ENCODE measurements around the gene CCDC92B. TPM values are rescaled to one million over a fixed set of nuclear protein-coding genes. Genes with fewer than 3 reads are reported as not detected.

The CCDC92B gene
- total RNA-seq, 6 donors from 2014 or later = 0.34 TPM; not detected in 4

DNA sequence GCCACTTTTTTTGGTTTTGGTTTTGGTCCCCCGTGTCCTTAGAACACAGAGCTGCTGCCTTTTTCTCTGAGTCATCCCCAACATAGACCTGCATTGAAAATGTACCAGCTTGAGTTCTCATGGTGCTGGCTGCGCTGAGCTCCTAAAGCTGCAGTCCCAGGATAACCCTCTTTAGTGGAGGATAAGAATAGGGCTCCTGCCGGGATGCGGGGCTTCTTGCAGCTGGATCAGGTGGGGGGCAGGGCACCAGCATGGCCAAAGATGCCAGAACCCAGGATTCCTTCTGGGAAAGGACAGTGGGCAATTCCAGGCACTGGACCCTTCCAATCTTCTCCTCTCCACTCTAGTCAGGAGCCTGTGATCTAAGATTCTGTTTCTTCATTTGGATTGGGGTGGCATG is 29.6 kb downstream of the CCDC92B start:
- WGBS, 2 donors = 55 to 80% methylated on average over 4 of the region's 4 CpGs
- ATAC-seq (ENCODE audit: low FRiP score in 2 of 2) = no peak
- no peaks in the 10 kb centered on the region for H3K9me3 ChIP-seq

DNA sequence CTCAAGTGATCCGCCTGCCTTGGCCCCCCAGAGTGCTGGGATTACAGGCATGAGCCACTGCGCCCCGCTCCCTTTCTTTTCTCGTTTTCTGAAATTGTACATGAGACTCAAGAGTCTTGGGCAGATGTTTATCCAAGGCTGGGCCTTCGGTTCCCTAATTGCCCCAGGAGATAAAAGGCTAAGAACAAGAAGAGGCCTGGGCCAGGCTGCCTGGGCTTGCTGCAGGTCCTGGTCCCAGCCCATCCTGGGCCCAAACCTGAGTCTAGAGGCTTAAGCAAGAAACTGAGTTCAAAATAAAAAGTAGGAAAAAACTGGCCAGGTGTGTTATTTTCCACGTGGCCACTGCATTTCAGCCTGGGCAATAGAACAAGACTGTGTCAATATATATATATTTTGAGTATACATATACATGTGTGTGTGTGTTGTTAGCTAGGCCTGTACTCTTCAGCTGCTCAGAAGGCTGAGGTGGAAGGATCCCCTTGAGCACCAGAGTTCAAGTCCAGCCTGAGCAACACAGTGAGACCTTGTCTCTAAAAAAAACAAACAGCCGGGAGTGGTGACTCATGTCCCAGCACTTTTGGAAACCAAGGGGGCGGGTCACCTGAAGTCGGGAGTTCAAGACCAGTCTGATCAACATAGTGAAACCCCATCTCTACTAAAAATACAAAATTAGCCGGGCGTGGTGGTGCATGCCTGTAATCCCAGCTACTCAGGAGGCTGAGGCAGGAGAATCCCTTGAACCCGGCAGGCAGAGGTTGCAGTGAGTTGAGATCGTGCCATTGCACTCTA is 31.1 kb downstream of the CCDC92B start:
- DNase-seq = no peak
- TF ChIP-seq POLR2AphosphoS5 (IDR thresholded peaks at IDR 0.05) (no peak), EP300 (IDR thresholded peaks at IDR 0.05) (no peak), POLR2A (IDR thresholded peaks at IDR 0.05) (no peak)
- TF ChIP-seq, protein P1, sequence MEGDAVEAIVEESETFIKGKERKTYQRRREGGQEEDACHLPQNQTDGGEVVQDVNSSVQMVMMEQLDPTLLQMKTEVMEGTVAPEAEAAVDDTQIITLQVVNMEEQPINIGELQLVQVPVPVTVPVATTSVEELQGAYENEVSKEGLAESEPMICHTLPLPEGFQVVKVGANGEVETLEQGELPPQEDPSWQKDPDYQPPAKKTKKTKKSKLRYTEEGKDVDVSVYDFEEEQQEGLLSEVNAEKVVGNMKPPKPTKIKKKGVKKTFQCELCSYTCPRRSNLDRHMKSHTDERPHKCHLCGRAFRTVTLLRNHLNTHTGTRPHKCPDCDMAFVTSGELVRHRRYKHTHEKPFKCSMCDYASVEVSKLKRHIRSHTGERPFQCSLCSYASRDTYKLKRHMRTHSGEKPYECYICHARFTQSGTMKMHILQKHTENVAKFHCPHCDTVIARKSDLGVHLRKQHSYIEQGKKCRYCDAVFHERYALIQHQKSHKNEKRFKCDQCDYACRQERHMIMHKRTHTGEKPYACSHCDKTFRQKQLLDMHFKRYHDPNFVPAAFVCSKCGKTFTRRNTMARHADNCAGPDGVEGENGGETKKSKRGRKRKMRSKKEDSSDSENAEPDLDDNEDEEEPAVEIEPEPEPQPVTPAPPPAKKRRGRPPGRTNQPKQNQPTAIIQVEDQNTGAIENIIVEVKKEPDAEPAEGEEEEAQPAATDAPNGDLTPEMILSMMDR (IDR thresholded peaks at IDR 0.05) = no peak
- H3K36me3 ChIP-seq = no peaks in the 10 kb centered on the region
- ATAC-seq (ENCODE audit: low FRiP score in 2 of 2) = no peak
- no peak overlapping the region for H3K27ac ChIP-seq
- 82 to 84% methylated on average over 13 of the region's 13 CpGs for WGBS, 2 donors
- H3K4me3 ChIP-seq = no peak overlapping the region
- peaks cover 0 to under 1% (median 0%) of the 10 kb centered on the region in 4 donors for H3K4me1 ChIP-seq
- H3K9me3 ChIP-seq = no peaks in the 10 kb centered on the region
- H3K27me3 ChIP-seq = no peaks in the 10 kb centered on the region

More for the DNA sequence above, 29.6 kb downstream of the CCDC92B start:
- H3K27ac ChIP-seq = no peak overlapping the region
- H3K36me3 ChIP-seq = no peaks in the 10 kb centered on the region
- DNase-seq = no peak
- H3K4me1 ChIP-seq = peaks cover 8 to 16% (median 10%) of the 10 kb centered on the region in 4 donors
- TF ChIP-seq EP300 (IDR thresholded peaks at IDR 0.05) (no peak), POLR2A (IDR thresholded peaks at IDR 0.05) (no peak), POLR2AphosphoS5 (IDR thresholded peaks at IDR 0.05) (no peak)
- TF ChIP-seq, protein P1 (IDR thresholded peaks at IDR 0.05) = no peak
- H3K27me3 ChIP-seq = peaks cover 0 to 9% (median 4%) of the 10 kb centered on the region in 4 donors
- H3K4me3 ChIP-seq = no peak overlapping the region

DNA sequence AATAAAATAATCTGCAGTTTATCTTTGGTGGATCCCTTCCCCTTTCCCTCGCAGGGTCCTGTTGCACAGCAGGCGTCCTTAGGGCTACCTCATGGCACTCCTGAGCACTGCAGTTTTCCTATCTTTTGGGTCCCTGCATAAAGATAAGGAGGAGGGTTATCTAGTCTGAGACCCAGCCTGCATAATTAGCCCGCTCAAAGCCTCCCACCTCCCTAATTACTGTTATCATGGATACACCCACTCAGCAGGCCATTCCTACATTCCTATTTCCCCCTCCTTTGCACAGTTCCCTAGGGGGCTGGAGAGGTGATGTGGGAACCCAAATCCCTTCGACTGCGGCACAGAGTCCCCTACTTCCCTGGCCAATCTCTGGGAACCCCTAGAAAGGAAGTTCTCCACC is 32.8 kb downstream of the CCDC92B start:
- ATAC-seq (ENCODE audit: low FRiP score in 2 of 2) = no peak
- Histone ChIP-seq H3K27me3 (no peaks in the 10 kb centered on the region), H3K27ac (no peak overlapping the region), H3K9me3 (no peaks in the 10 kb centered on the region), H3K4me3 (no peak overlapping the region), H3K4me1 (peaks cover 8 to 14% (median 11%) of the 10 kb centered on the region in 4 donors), H3K36me3 (no peaks in the 10 kb centered on the region)
- DNase-seq = no peak
- TF ChIP-seq EP300 (IDR thresholded peaks at IDR 0.05) (no peak), POLR2A (IDR thresholded peaks at IDR 0.05) (no peak)
- TF ChIP-seq, protein P1 (IDR thresholded peaks at IDR 0.05) = no peak
- 68 to 81% methylated on average over 5 of the region's 5 CpGs for WGBS, 2 donors

DNA sequence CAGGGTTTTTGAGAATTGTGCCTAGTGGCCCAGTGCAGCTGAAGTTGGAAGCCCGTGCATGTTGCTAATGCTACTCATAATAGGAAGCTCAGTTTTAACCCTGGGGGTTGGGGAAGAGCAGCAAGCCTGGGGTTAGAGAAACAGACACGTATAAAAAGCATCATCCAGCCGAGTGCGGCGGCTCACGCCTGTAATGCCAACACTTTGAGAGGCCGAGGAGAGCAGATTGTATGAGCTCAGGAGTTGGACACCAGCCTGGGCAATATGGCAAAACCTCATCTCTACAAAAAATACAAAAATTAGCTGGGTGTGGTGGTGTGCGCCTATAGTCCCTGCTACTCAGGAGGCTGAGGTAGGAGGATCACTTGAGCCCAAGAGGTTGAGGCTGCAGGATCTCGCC is 35.6 kb downstream of the CCDC92B start:
- H3K27me3 ChIP-seq = no peaks in the 10 kb centered on the region
- peaks cover 28 to 37% (median 32%) of the 10 kb centered on the region in 4 donors for H3K4me1 ChIP-seq
- WGBS, 2 donors = 90 to 91% methylated on average over 9 of the region's 9 CpGs
- no peak for TF ChIP-seq POLR2AphosphoS5 (IDR thresholded peaks at IDR 0.05)
- TF ChIP-seq EP300 (IDR thresholded peaks at IDR 0.05) = no peak
- H3K27ac ChIP-seq = no peak overlapping the region
- H3K36me3 ChIP-seq = no peaks in the 10 kb centered on the region
- H3K4me3 ChIP-seq = no peak overlapping the region
- H3K9me3 ChIP-seq = no peaks in the 10 kb centered on the region
- DNase-seq (no peak), ATAC-seq (ENCODE audit: low FRiP score in 2 of 2) (no peak)

DNA sequence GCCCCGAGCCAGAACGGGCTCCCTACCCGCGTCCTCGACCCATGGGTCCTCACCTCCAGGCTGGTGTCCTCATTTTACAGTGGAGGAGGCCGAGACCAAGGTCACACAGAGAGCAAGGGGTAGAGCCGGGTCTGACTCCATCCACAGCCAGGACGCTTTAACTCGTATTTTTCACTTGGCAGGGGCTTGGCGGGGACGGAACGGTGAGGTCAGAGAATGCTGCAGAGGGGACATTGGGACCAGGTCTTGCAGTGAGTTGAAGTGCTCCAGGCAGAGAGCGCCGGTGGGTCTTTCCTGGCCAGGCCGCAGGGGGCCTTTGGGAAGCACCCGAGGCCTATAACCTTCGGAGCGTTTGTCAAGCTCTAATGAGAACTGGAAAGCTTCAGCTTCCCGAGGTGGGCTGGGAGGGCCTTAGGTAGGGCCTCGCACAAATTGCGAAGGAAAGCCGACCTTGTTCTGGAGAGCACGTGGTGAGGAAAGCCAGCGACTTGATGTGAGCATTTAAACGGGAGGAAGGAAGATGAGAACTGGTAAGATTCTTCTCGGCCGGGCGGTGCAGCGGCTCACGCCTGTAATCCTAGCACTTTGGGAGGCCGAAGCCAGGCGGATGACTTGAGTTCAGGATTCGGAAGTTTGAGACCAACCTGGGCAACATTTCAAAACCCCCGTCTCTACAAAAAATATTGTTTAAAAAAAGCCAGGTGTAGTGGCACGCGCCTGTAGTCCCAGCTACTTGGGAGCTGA is 37.0 kb downstream of the CCDC92B start:
- Histone ChIP-seq H3K4me3 (peak overlapping the region; percentile 45 to 99 (median 96)), H3K36me3 (no peaks in the 10 kb centered on the region), H3K27me3 (no peaks in the 10 kb centered on the region), H3K9me3 (no peaks in the 10 kb centered on the region), H3K4me1 (peaks cover 43 to 51% (median 45%) of the 10 kb centered on the region in 4 donors), H3K27ac (peak overlapping the region; percentile 54 to 88 (median 78))
- ATAC-seq (ENCODE audit: low FRiP score in 2 of 2) = peak in 1 of 2 donors; percentile 1
- DNase-seq = no peak
- 66 to 74% methylated on average over 23 to 36 of the region's 36 CpGs for WGBS, 2 donors
- TF ChIP-seq EP300 (IDR thresholded peaks at IDR 0.05) (no peak), POLR2A (IDR thresholded peaks at IDR 0.05) (no peak), POLR2AphosphoS5 (IDR thresholded peaks at IDR 0.05) (no peak)
- TF ChIP-seq, protein P1 (IDR thresholded peaks at IDR 0.05) = no peak

All from upper lobe of left lung (tissue), 6 donors.